GM08714 (cell line): ENCODE measurements around the gene KLF4.
"Not testable (repeated sequence)": the region's sequence is repeated elsewhere in the genome, so short reads cannot be mapped to it uniquely, and the experiment has no call there.

Source experiments
- H3K4me3 ChIP-seq: fragments of 200-500 bp; sonication (Bioruptor generic); 2 replicates; pipeline ENCODE4 v1.5.1; 2014; ENCODE audit warnings: mild to moderate bottlenecking, low read length, inconsistent platforms
- ZNF274 ChIP-seq: IDR thresholded peaks from 2 replicates; pipeline ENCODE4 v1.6.1; 2012; ENCODE audit warnings: mild to moderate bottlenecking, low read depth, low read length

KLF4 gene

GRCh38 chr9:107492381-107492970 lies 2.9 kb upstream of the KLF4 start:
- TF ChIP-seq ZNF274, result no peak
- H3K4me3 ChIP-seq, result no peak overlapping the region

GRCh38 chr9:107491081-107492053 lies 1.8 kb upstream of the KLF4 start:
- TF ChIP-seq ZNF274, result no peak
- H3K4me3 ChIP-seq, result no peak overlapping the region

GRCh38 chr9:107490606-107490970 lies 1.0 kb upstream of the KLF4 start:
- H3K4me3 ChIP-seq, result not testable (repeated sequence)

- peak overlapping the region; percentile 59 for H3K4me3 ChIP-seq
- TF ChIP-seq ZNF274, result no peak
These were observed 360 bp downstream of the KLF4 start for GRCh38 chr9:107489144-107489673.

GRCh38 chr9:107488375-107489143 lies 1.0 kb downstream of the KLF4 start:
- H3K4me3 ChIP-seq, result peak overlapping the region; percentile 59
- TF ChIP-seq ZNF274, result no peak

GRCh38 chr9:107487521-107488374 lies 1.8 kb downstream of the KLF4 start:
- no peak overlapping the region for H3K4me3 ChIP-seq
- no peak for TF ChIP-seq ZNF274

- no peak overlapping the region for H3K4me3 ChIP-seq
- TF ChIP-seq ZNF274, result no peak
These were observed 2.7 kb downstream of the KLF4 start for GRCh38 chr9:107486674-107487520.

GRCh38 chr9:107485458-107486043 lies 4.0 kb downstream of the KLF4 start:
- no peak for TF ChIP-seq ZNF274
- no peak overlapping the region for H3K4me3 ChIP-seq

- TF ChIP-seq ZNF274, result no peak
These were observed 5.3 kb downstream of the KLF4 start for GRCh38 chr9:107484117-107484723.

GRCh38 chr9:107483666-107484065 lies 5.9 kb downstream of the KLF4 start:
- no peak for TF ChIP-seq ZNF274

More at GRCh38 chr9:107484117-107484723, 5.3 kb downstream of the KLF4 start:
- no peak overlapping the region for H3K4me3 ChIP-seq

GRCh38 chr9:107481035-107481434 lies 8.5 kb downstream of the KLF4 start:
- H3K4me3 ChIP-seq, result no peak overlapping the region
- no peak for TF ChIP-seq ZNF274

More at GRCh38 chr9:107483666-107484065, 5.9 kb downstream of the KLF4 start:
- no peak overlapping the region for H3K4me3 ChIP-seq

- no peak overlapping the region for H3K4me3 ChIP-seq
- no peak for TF ChIP-seq ZNF274
These were observed 9.2 kb downstream of the KLF4 start for GRCh38 chr9:107480386-107480789.
